PC-3 (cell line): Measurements from ENCODE around the gene TEAD1. TPM values are rescaled to one million over a fixed set of nuclear protein-coding genes. Genes with fewer than 3 reads are reported as not detected.

Experiments
- ATAC-seq: fragments of 200-7000 bp; cut with Tn5 transposase; 2 replicates; pipeline ENCODE4 v1.9.1; 2020; ENCODE audit warnings: mild to moderate bottlenecking, moderate library complexity
- BruUV-seq: library from RNA; stranded (reverse); fragments of 400-500 nt; replicated peaks from 2 replicates; lab custom pipeline; 2021; lab: Mats Ljungman, UMichigan
- CTCF ChIA-PET: fragments of 300-600 bp; sonication (Branson Sonifier 250); formaldehyde crosslinking; loops from one replicate; lab custom pipeline; 2022; ENCODE audit warnings: antibody characterized with exemption; lab: Charles Lee
- POLR2A ChIA-PET: fragments of 300-600 bp; sonication (Branson Sonifier 250); formaldehyde crosslinking; loops from one replicate; lab custom pipeline; 2022; ENCODE audit warnings: antibody characterized with exemption; ENCODE audit not compliant: unreplicated experiment; lab: Charles Lee
- DNase-seq: peaks from one replicate; pipeline ENCODE4 v3.0.0-alpha.2; 2015
- H2AFZ ChIP-seq: fragments of 300-600 bp; sonication (generic); 2 replicates; pipeline ENCODE4 v1.6.0; 2016; ENCODE audit warnings: antibody characterized with exemption, low read length
- H3F3A ChIP-seq: fragments of 300-600 bp; sonication (generic); one replicate; pipeline ENCODE4 v1.6.0; 2017; ENCODE audit warnings: antibody characterized with exemption, low read length, control low read depth, mild to moderate bottlenecking; ENCODE audit not compliant: unreplicated experiment
- H3K27ac ChIP-seq: fragments of 300-600 bp; sonication (generic); 2 replicates; pipeline ENCODE4 v1.5.1; 2016; ENCODE audit warnings: mild to moderate bottlenecking, low read length
- H3K27me3 ChIP-seq: fragments of 300-600 bp; sonication (generic); 2 replicates; pipeline ENCODE4 v1.6.1; 2016; ENCODE audit warnings: low read length, mixed read lengths
- H3K36me3 ChIP-seq: fragments of 300-600 bp; sonication (generic); 2 replicates; pipeline ENCODE4 v1.6.1; 2016; ENCODE audit warnings: low read depth, mixed run types, low read length, mixed read lengths
- H3K4me1 ChIP-seq: fragments of 300-600 bp; sonication (generic); 2 replicates; pipeline ENCODE4 v1.5.1; 2016; ENCODE audit warnings: low read length; ENCODE audit not compliant: insufficient read depth
- H3K4me2 ChIP-seq: fragments of 300-600 bp; sonication (generic); 2 replicates; pipeline ENCODE4 v1.6.0; 2016; ENCODE audit warnings: low read length
- H3K4me3 ChIP-seq: fragments of 300-600 bp; sonication (generic); 2 replicates; pipeline ENCODE4 v1.5.1; 2016; ENCODE audit warnings: mild to moderate bottlenecking, low read length, mixed read lengths
- H3K79me2 ChIP-seq: fragments of 300-600 bp; sonication (generic); 2 replicates; pipeline ENCODE4 v1.6.1; 2017; ENCODE audit warnings: low read length, mixed read lengths
- H3K9ac ChIP-seq: fragments of 300-600 bp; sonication (generic); 2 replicates; pipeline ENCODE4 v1.6.0; 2016; ENCODE audit warnings: mild to moderate bottlenecking, low read length
- H3K9me2 ChIP-seq: fragments of 300-600 bp; sonication (generic); replicated peaks from 2 replicates; pipeline ENCODE4 v1.6.1; 2016; ENCODE audit warnings: mixed run types, low read length, mixed read lengths
- H3K9me3 ChIP-seq: fragments of 300-600 bp; sonication (generic); 2 replicates; pipeline ENCODE4 v1.6.1; 2016; ENCODE audit warnings: low read length, mixed read lengths
- H4K20me1 ChIP-seq: fragments of 300-600 bp; sonication (generic); 2 replicates; pipeline ENCODE4 v1.6.1; 2016; ENCODE audit warnings: low read length, mixed read lengths
- EZH2 ChIP-seq: fragments of 300-600 bp; sonication (generic); IDR thresholded peaks from one replicate; pipeline ENCODE4 v1.6.1; 2017; ENCODE audit warnings: antibody characterized with exemption, mild to moderate bottlenecking, low read length; ENCODE audit not compliant: unreplicated experiment
- EZH2phosphoT487 ChIP-seq: fragments of 300-600 bp; sonication (generic); IDR thresholded peaks from 2 replicates; pipeline ENCODE4 v1.6.1; 2018; ENCODE audit warnings: mild to moderate bottlenecking, antibody characterized with exemption, low read length, borderline replicate concordance
- intact Hi-C: fragments of 100-400 bp; cut with micrococcal nuclease; formaldehyde crosslinking; loops from 2 replicates; pipeline ENCODE4 v1.9.0; 2023
- total RNA-seq: library from RNA; depleted of rRNA; stranded (reverse); fragments of >200 nt; gene quantifications from 2 replicates; pipeline ENCODE4 v1.2.3, GENCODE V29; 2014
- TF ChIP-seq, protein P1 (sequence below): fragments of 300-600 bp; sonication (generic); conservative IDR thresholded peaks from 2 replicates; pipeline ENCODE4 v1.5.1; 2017; ENCODE audit warnings: antibody characterized with exemption, low read depth, mild to moderate bottlenecking, low read length

Gene TEAD1
- total RNA-seq, 1 experiment from 2014 or later = 70.2 TPM

DNA sequence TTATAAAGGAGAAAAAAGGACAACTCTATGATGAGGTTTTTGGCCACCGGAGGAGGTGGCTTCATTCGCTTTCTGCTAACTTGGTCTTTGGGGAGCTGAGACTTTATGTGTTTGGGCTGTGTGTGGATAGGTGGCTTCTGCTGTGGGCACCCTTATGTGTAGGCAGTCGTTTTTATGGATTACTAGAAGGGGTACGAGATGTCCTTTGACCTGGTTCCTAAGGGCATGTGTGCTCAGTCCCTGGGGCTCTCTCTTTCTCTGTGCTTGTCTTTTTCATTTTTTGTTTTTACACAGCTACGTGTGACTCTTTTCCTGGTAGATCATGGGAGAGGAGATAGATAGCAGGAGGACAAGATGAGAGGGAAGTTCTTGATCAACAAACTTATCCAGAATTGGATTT lies 93.4 kb downstream of the TEAD1 start:
- Histone ChIP-seq H3K4me3 (no peak overlapping the region), H2AFZ (no peak overlapping the region), H4K20me1 (no peaks in the 10 kb centered on the region), H3K4me2 (no peak overlapping the region), H3K9me3 (no peaks in the 10 kb centered on the region), H3K27ac (no peak overlapping the region), H3K79me2 (peaks cover 78% of the 10 kb centered on the region), H3K27me3 (no peaks in the 10 kb centered on the region), H3K36me3 (peaks cover 18% of the 10 kb centered on the region), H3K9ac (no peak overlapping the region), H3F3A (no peaks in the 10 kb centered on the region), H3K9me2 (no peaks in the 10 kb centered on the region), H3K4me1 (peaks cover 33% of the 10 kb centered on the region)
- no peak for DNase-seq
- ATAC-seq = no peak
- CTCF ChIA-PET = no interaction called here
- POLR2A ChIA-PET = no interaction called here
- no peak for TF ChIP-seq EZH2
- TF ChIP-seq, protein P1, sequence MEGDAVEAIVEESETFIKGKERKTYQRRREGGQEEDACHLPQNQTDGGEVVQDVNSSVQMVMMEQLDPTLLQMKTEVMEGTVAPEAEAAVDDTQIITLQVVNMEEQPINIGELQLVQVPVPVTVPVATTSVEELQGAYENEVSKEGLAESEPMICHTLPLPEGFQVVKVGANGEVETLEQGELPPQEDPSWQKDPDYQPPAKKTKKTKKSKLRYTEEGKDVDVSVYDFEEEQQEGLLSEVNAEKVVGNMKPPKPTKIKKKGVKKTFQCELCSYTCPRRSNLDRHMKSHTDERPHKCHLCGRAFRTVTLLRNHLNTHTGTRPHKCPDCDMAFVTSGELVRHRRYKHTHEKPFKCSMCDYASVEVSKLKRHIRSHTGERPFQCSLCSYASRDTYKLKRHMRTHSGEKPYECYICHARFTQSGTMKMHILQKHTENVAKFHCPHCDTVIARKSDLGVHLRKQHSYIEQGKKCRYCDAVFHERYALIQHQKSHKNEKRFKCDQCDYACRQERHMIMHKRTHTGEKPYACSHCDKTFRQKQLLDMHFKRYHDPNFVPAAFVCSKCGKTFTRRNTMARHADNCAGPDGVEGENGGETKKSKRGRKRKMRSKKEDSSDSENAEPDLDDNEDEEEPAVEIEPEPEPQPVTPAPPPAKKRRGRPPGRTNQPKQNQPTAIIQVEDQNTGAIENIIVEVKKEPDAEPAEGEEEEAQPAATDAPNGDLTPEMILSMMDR = no peak
- TF ChIP-seq EZH2phosphoT487 = no peak
- BruUV-seq = no TSS peak
- intact Hi-C loops = loop anchor here (5.0 kb wide), 1 partner anchor 120 kb away; no protein-coding TSS in a partner anchor

DNA sequence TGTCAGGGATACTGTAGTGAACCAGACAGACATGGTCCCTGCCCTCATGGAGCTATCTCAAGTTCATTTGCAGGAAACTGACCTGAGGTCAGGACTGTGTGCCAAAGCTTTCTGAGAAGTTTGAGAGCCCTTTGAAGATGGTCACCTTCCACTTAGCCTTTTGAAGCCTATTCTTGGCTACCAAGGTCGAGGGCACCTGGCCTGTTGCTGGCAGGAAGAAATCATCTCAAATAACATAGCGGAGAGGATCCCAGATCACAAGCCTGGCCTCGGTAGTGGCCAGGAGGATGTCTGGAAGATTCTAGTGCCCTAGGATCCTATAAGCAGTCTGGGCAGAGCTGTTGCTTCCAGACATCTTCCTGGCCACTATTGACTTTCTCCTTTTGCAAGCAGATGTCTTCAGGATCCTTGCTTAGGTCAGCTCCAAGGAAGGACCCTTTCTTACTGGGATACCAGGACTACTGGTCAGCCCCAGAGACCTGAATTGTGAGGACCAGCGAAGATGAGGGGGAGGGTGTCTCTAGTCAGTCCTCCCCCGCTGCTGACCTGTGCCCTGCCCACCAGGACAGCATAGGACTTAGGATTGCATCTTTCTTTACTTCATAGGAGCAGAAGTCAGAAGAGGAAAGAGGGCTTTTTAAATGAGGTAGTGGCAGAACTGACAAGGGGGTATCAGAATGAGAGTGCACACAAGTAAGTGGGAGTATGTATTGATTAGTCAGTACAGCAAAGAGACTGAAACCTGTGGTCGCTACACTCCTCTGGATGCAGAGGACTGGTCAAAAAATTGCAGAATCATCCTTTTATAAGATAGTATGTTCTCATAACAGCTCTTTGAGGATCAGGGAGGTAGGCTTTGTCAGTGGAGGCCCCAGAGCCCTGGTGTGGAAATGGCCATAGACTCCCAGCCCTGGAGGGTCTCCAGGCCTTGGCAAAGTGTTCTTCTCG lies 94.8 kb downstream of the TEAD1 start:
- no peaks in the 10 kb centered on the region for H3K27me3 ChIP-seq
- ChIA-PET POLR2A (no interaction called here), CTCF (no interaction called here)
- H3K4me1 ChIP-seq = peaks cover 42% of the 10 kb centered on the region
- intact Hi-C loops = loop anchor here (5.0 kb wide), 1 partner anchor 118 kb away; no protein-coding TSS in a partner anchor
- peak; percentile 6 for DNase-seq
- no peak for TF ChIP-seq EZH2
- TF ChIP-seq, protein P1 = no peak
- no peak for TF ChIP-seq EZH2phosphoT487
- H3K79me2 ChIP-seq = peaks cover 78% of the 10 kb centered on the region
- BruUV-seq = no TSS peak
- H3F3A ChIP-seq = no peaks in the 10 kb centered on the region
- H2AFZ ChIP-seq = no peak overlapping the region
- peak overlapping the region; percentile 45 for H3K9ac ChIP-seq
- peak overlapping the region; percentile 87 for H3K27ac ChIP-seq
- no peaks in the 10 kb centered on the region for H4K20me1 ChIP-seq
- H3K36me3 ChIP-seq = peaks cover 21% of the 10 kb centered on the region
- peak overlapping the region; percentile 62 for H3K4me2 ChIP-seq
- H3K9me2 ChIP-seq = no peaks in the 10 kb centered on the region
- H3K9me3 ChIP-seq = no peaks in the 10 kb centered on the region
- H3K4me3 ChIP-seq = no peak overlapping the region
- ATAC-seq = peak; percentile 5; the same call in 1 of the 2 replicates
